ENCODE measurements around the gene HNF1A.

GRCh38 chr12:120989687-120990086 is 11.3 kb downstream of the HNF1A start:
- TF ChIP-seq CTCF (IDR thresholded peaks at IDR 0.05; ENCODE audit: extremely low read depth in 1 of 2, insufficient read depth in 1 of 2, low read depth in 1 of 2, low read length in 2 of 2): no peak
- TF ChIP-seq POLR2A (IDR thresholded peaks at IDR 0.05; ENCODE audit: low read depth, low read length): no peak
- no peak for TF ChIP-seq EZH2 (IDR thresholded peaks at IDR 0.05; ENCODE audit: borderline replicate concordance, low read depth, low read length, severe bottlenecking)
- TF ChIP-seq POLR2AphosphoS5 (IDR thresholded peaks at IDR 0.05; ENCODE audit: insufficient read depth, low read depth, low read length): no peak
- TF ChIP-seq JUN (IDR thresholded peaks at IDR 0.05; ENCODE audit: borderline replicate concordance, insufficient read depth, insufficient read length, low read depth): no peak
- TF ChIP-seq MAX (IDR thresholded peaks at IDR 0.05; ENCODE audit: insufficient read depth, insufficient read length): no peak
- TF ChIP-seq GATA2 (IDR thresholded peaks at IDR 0.05; ENCODE audit: insufficient read depth, insufficient read length, low read depth, low read length): no peak
- no peak for TF ChIP-seq FOS (IDR thresholded peaks at IDR 0.05; ENCODE audit: borderline replicate concordance, insufficient read depth, low read length)

Measured in endothelial cell of umbilical vein (primary cell).